Activated T-helper 17 cell treated with anti-CD3 and anti-CD28 coated beads, Interleukin-2, amount 50 U/mL, for 72 hours (primary cell): ENCODE data around the gene TOP1. TPM values are rescaled to one million over a fixed set of nuclear protein-coding genes. Genes with fewer than 3 reads are reported as not detected.

ENCODE experiments used
- ATAC-seq: fragments of 150-1000 bp; cut with Tn5 transposase; replicated peaks from 2 replicates; pipeline ENCODE4 v1.10.0; 2021; ENCODE audit warnings: mild to moderate bottlenecking, moderate library complexity
- H3K27ac Mint-ChIP-seq: one replicate; pipeline ENCODE4 v1.8.0; 2022; ENCODE audit warnings: mixed read lengths
- H3K27me3 Mint-ChIP-seq: one replicate; pipeline ENCODE4 v1.8.0; 2022; ENCODE audit warnings: mixed read lengths
- H3K36me3 Mint-ChIP-seq: one replicate; pipeline ENCODE4 v1.8.0; 2022; ENCODE audit warnings: low read depth, mild to moderate bottlenecking, mixed read lengths
- H3K4me1 Mint-ChIP-seq: one replicate; pipeline ENCODE4 v1.8.0; 2022; ENCODE audit warnings: mixed read lengths
- H3K4me3 Mint-ChIP-seq: one replicate; pipeline ENCODE4 v1.8.0; 2022; ENCODE audit warnings: mild to moderate bottlenecking, mixed read lengths
- H3K9me3 Mint-ChIP-seq: one replicate; pipeline ENCODE4 v1.8.0; 2022; ENCODE audit warnings: mixed read lengths
- total RNA-seq, 2 donors: library from RNA; stranded (reverse); gene quantifications; one replicate each; pipeline ENCODE4 v1.2.3, GENCODE V29; 2022

TOP1 gene
- total RNA-seq, 2 donors from 2014 or later = 62.4 to 82.8 TPM

DNA sequence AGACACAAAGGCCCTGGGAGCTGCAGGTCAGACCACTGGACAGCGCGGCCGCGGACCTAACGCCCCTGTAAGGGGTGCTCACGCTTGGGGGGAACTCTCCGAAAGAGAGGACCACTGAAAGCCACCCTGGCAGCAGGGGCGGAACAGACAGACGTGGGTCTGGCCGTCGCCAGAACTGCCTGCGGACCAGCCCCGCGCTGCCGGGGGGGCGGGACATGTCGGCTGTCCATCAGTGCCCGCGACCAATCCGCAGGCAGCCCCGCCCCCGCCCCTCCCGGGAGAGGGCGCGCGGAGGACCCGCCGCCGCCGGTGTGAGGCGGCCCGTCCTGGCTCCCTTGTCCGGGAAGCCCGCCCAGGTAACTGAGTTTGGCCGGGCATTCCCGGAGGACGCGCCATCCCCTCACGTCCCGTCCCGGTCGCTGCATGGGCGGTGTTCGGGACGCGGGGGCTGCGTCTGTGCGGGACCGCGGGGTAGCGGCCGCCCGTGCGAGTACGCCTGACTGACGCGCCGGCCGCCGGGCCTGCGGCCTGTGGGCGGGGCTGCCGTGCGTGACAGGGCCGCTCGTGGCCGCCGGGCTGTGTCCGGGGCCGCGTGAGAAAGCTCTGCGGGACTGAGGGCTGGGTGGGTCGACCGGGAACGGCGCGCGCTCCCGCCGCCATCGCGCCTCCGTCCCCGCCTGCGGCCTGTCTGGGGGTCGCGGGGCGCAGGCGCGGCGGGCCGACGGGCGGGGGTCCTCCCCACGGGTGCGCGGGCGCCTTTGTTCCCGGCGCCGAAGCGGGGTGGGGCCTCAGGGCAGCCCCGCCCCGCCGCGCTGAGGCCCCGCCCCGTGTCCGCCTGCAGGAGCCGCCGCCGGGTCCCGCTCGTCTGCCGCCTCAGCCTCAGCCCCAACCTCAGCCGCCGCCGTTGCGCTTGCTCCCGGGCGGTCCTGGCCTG, 108.3 kb downstream of the TOP1 start, which contains the start of gene PLCG1:
Gene PLCG1 (plus strand): TSS at position 864 of the 934 bp plus-strand sequence. CDS start 99 bp downstream, outside the sequence.
- Mint-ChIP-seq H3K4me3 (peak within 1 kb of the TSS; percentile 84), H3K27ac (peak within 1 kb of the TSS; percentile 75), H3K36me3 (peaks cover 51% of the 10 kb centered on the region), H3K9me3 (no peaks in the 10 kb centered on the region), H3K27me3 (no peaks in the 10 kb centered on the region), H3K4me1 (peaks cover 35% of the 10 kb centered on the region)
- peak; percentile 66 for ATAC-seq

DNA sequence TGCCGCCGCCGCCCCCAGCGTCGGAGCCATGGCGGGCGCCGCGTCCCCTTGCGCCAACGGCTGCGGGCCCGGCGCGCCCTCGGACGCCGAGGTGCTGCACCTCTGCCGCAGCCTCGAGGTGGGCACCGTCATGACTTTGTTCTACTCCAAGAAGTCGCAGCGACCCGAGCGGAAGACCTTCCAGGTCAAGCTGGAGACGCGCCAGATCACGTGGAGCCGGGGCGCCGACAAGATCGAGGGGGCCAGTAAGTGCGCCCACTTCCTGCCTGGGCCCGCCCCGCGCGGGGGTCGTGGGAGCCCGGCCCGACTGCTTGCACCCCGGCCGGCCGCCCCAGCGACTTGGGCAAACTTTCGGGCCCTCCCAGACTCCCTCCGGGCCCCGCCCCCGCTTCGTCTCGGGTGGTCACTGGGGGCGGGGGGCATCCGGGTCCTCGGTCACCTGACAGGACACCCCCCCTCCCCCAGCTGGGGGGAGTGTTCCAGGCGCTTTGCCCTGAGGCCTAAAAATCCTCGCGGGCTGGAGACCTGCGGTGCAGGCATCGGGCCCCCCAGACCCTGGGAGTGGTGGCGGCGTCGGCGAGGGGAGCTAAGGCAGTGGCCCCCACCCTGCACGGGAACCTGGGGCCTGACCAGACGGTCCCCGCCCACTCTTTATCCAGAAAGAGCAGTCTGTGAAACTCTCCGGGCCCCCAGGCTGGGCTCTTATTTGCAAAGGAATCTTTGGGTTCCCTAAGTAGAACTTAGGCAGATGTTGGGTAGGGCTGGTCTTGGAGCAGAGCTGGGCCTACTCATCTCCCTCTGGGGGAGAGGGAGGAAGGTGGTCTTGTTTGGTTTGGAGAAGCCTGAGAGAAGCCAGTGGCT, 109.2 kb downstream of the TOP1 start:
- Mint-ChIP-seq H3K27ac (peak overlapping the region; percentile 75), H3K9me3 (no peaks in the 10 kb centered on the region), H3K4me1 (peaks cover 42% of the 10 kb centered on the region), H3K27me3 (no peaks in the 10 kb centered on the region), H3K4me3 (peak overlapping the region; percentile 81), H3K36me3 (peaks cover 60% of the 10 kb centered on the region)
- peak; percentile 17 for ATAC-seq

DNA sequence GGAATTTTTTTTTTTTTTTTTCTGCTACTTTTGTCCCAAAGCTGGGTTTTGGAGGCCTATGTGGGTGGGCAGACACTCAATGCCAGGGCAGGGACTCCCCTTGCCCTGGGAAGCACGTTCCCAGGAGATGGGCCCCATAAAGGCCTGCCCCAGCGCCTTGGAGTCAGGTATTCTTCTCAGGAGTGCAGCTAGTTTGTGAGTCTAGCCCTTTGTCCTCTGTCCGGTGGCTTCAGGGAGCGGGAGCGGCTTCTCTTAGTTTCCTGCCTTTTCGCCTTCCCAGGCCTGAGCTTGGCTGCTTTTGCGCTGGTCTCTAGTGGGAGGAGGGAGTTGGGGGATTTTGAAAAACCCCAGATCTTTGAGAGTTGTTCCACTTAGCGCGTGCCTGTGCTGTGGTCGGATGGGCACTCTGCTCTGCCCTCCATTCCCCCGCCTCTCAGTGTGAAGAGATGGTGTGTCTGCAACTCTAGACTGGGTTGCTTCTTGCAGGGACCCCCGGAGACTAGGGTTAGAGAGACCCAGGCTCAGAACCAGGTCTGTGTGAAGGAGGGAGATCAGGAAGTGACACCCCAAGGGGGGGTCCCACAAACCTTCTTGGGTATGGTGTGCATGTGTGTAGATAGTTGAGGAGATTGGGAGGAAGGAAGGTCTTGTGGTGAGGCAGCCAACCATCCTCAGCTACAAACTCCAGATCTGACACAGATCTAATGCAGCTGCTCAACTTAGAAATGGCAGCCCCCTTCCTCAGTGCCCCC, 110.0 kb downstream of the TOP1 start:
- H3K4me1 Mint-ChIP-seq = peaks cover 50% of the 10 kb centered on the region
- peaks cover 68% of the 10 kb centered on the region for H3K36me3 Mint-ChIP-seq
- peak overlapping the region; percentile 81 for H3K4me3 Mint-ChIP-seq
- peak; percentile 4 for ATAC-seq
- H3K9me3 Mint-ChIP-seq = no peaks in the 10 kb centered on the region
- H3K27me3 Mint-ChIP-seq = no peaks in the 10 kb centered on the region
- peak overlapping the region; percentile 75 for H3K27ac Mint-ChIP-seq

DNA sequence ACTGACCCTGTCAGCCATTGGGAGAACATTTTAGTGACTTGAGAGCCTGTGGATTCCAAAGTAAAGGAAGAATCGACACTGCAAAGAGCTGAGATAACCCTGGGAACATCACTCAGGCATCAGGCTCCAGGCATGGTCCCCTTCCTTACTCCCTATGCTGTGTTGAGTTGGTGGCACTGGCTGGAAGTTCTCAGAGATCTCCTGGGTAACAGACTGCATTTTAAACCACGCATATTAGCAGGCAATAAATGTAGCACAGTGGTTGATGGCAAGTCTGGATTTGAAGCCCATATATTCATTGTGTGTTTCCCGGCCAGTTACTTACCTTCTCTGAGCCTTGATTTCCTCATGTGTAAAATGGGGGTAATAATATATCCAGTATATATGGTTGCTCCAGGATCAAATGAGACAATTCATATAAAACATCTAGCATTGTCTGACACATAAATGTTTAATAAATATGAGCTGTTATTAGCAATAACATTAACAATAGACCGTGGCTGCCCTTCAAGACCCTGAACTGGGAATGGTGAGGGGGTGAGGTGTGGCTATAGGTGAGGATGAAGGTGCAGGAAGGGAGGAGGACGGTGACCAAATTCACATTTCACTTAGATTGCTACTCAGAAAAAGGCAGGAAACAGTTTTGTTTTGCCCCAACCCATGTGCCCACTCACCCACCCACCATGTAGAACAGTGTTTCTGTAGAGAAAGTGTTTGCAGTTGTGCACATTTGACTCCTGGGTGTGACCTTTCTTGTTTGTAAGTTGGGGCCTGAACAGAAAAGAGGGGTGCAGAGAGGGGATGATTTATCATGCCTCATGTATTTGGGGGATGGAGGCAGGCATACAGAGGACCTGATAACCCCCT, 110.8 kb downstream of the TOP1 start:
- peak overlapping the region; percentile 81 for H3K4me3 Mint-ChIP-seq
- H3K9me3 Mint-ChIP-seq = no peaks in the 10 kb centered on the region
- ATAC-seq = no peak
- H3K27ac Mint-ChIP-seq = peak overlapping the region; percentile 75
- H3K36me3 Mint-ChIP-seq = peaks cover 76% of the 10 kb centered on the region
- H3K27me3 Mint-ChIP-seq = no peaks in the 10 kb centered on the region
- H3K4me1 Mint-ChIP-seq = peaks cover 57% of the 10 kb centered on the region

DNA sequence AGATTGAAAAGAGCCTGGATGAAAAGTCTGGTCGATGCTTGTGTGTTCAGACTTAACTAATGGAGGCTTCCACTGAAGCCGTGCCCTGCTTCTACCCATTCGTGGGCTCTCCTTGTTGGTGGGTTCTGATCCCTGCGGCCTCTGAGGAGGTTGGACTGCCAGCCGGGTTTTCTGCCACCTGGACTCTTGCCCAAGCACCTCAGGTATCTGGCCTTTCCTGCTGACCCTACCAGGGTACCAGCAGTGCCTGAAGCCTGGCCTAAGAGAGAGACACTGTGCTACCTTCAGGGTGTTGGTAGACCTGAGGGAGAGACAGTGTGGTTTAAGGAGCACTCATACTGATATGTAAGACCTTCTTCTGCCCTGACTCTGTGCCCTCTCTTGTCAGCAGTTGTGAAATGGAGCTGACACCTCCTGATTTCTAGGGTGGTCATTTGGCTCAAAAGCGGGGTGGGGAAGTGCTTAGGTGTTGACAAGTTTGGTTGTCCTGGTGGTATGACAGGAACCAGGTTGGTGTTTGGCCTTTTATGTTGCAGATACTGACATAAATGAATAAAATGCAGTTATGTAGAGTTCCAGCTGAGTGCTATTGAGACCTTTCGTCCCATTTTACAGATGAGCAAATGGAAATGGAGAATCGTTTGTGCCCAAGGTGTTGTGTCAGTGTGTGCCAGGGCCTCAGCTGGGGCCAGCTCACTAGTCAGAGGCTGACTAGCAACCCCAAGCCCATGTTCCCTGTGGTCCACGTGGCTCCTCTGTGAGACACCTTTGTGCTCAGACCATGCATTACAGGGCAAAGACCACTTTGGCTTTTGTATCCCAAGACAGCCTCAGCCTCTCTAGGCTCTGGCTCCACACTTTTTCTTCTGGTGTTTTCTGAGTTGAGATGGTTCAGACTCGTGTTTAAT, 111.9 kb downstream of the TOP1 start:
- peaks cover 87% of the 10 kb centered on the region for H3K36me3 Mint-ChIP-seq
- peaks cover 58% of the 10 kb centered on the region for H3K4me1 Mint-ChIP-seq
- ATAC-seq = peak; percentile 15
- H3K27ac Mint-ChIP-seq = peak overlapping the region; percentile 75
- no peaks in the 10 kb centered on the region for H3K9me3 Mint-ChIP-seq
- H3K27me3 Mint-ChIP-seq = no peaks in the 10 kb centered on the region
- peak overlapping the region; percentile 81 for H3K4me3 Mint-ChIP-seq

DNA sequence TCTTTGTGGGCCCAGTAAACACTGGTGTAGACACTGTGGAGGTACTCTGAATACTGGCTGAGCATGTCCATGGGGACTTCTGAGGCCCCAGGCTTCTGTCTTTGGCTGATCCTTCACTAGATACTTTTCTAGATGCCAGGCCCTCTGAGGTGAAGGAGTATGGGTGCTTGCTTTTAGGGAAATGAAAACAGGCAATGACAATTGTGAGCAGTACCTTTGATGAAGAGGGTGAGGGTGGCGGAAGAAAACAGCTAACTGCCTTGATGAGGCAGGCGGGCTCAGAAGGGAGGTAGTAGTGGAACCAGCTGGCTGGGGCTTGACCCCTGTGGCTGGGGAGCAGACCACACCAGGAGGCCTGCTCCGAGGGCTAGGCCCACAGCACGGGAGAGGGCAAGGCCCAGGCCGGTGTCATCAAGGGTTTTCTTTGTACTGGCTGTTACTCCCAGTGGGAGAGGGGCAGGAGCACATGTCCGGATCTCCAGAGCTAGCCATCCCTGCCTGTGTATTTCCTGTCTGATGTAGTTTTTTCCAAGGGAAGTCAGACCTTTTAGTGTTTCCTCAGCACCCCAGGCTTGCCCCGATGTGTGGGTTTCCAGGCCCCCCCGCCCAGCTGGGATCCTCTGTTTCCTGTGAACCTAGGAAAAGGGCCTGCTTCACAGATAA, 112.7 kb downstream of the TOP1 start:
- no peaks in the 10 kb centered on the region for H3K9me3 Mint-ChIP-seq
- peaks cover 85% of the 10 kb centered on the region for H3K36me3 Mint-ChIP-seq
- ATAC-seq = no peak

DNA sequence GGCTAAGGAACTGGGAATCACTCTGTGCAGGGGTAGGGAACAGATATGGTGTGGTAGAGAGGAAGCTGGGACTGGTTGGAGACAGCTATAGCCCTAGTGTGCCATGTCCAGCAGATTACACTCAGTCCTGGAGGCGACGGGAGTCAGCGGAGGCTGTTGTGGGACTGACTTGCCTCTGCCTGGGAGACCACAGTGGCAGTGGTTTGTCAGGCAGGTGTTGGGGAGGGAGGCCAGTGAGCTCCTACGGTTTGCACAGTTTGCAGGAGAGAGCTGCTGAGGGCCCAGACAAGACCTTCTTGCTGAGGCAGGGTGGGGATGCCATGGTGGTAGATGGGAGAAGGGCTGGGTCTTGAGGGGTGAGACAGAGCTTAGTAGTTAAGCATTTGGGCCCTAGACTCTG, 113.6 kb downstream of the TOP1 start:
- peak overlapping the region; percentile 75 for H3K27ac Mint-ChIP-seq
- no peaks in the 10 kb centered on the region for H3K9me3 Mint-ChIP-seq
- H3K4me3 Mint-ChIP-seq = peak overlapping the region; percentile 81
- peaks cover 91% of the 10 kb centered on the region for H3K36me3 Mint-ChIP-seq
- H3K4me1 Mint-ChIP-seq = peaks cover 64% of the 10 kb centered on the region
- no peak for ATAC-seq
- H3K27me3 Mint-ChIP-seq = no peaks in the 10 kb centered on the region

More for the DNA sequence above, 112.7 kb downstream of the TOP1 start:
- Mint-ChIP-seq H3K27me3 (no peaks in the 10 kb centered on the region), H3K4me1 (peaks cover 56% of the 10 kb centered on the region), H3K4me3 (peak overlapping the region; percentile 81), H3K27ac (peak overlapping the region; percentile 75)

DNA sequence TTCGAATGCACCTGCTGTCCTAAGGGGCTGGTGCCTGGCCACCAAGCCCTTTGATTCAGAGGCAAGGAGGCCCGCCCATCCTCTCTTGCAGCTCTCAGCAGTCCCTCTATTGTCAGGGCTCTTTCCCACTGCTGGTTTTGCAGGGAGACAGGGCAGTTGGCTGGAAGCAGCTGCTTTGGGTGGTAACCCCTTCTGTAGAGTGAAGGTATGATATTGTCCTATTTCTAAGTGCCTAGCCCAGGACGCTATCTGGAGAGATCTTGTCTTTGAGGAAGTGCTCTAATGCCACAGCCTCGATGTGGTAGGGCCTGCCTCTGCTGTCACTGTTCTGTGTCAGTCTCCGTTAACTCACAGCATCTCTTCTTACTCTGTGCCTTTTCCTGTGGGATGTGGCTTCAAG, 114.3 kb downstream of the TOP1 start:
- peaks cover 66% of the 10 kb centered on the region for H3K4me1 Mint-ChIP-seq
- peak; percentile 50 for ATAC-seq
- H3K27me3 Mint-ChIP-seq = no peaks in the 10 kb centered on the region
- H3K27ac Mint-ChIP-seq = peak overlapping the region; percentile 75
- peaks cover 94% of the 10 kb centered on the region for H3K36me3 Mint-ChIP-seq
- peak overlapping the region; percentile 81 for H3K4me3 Mint-ChIP-seq
- no peaks in the 10 kb centered on the region for H3K9me3 Mint-ChIP-seq

DNA sequence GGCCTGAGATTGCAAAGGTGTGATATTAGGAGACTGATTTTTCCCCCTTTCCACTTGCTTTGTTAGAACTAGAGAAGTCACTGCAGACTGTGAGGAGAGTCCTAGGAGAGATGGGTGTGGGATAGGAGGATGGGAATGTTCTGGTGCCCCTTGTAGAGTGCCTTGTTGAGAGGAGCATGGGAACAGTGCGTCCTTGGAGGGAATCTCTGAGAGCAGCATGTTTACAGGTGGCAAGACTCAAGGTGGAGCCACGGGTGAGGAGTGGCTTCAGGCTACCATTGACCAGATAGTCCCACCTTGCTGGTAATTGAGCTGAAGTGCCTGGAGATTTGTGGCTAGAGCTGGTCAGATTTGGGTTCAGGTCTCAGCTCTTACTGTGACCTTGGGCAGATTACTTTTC, 114.7 kb downstream of the TOP1 start:
- Mint-ChIP-seq H3K27me3 (no peaks in the 10 kb centered on the region), H3K36me3 (peaks cover 94% of the 10 kb centered on the region), H3K4me1 (peaks cover 70% of the 10 kb centered on the region), H3K27ac (peak overlapping the region; percentile 75), H3K9me3 (no peaks in the 10 kb centered on the region), H3K4me3 (peak overlapping the region; percentile 81)
- ATAC-seq = no peak

DNA sequence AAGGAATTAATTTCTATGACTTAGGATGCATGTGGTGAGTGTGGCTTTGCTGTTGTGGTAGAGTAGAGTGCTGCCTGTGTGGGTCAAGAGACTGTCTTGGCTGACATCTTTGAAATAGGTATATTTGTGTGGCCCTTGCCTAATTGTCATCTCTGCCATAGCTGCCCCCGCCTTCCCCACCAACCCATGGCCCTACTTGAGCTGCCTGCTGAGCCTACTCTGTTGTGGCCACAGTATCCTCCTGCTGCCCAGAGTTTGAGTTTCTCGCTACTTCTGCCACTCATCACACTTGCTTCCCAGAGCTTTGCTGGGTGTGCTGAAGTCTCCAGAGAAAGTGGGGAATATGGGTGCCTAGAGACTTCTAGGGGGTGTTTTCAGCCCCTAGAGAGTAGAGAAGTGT, 116.7 kb downstream of the TOP1 start:
- Mint-ChIP-seq H3K4me3 (peak overlapping the region; percentile 81), H3K27ac (peak overlapping the region; percentile 75)

DNA sequence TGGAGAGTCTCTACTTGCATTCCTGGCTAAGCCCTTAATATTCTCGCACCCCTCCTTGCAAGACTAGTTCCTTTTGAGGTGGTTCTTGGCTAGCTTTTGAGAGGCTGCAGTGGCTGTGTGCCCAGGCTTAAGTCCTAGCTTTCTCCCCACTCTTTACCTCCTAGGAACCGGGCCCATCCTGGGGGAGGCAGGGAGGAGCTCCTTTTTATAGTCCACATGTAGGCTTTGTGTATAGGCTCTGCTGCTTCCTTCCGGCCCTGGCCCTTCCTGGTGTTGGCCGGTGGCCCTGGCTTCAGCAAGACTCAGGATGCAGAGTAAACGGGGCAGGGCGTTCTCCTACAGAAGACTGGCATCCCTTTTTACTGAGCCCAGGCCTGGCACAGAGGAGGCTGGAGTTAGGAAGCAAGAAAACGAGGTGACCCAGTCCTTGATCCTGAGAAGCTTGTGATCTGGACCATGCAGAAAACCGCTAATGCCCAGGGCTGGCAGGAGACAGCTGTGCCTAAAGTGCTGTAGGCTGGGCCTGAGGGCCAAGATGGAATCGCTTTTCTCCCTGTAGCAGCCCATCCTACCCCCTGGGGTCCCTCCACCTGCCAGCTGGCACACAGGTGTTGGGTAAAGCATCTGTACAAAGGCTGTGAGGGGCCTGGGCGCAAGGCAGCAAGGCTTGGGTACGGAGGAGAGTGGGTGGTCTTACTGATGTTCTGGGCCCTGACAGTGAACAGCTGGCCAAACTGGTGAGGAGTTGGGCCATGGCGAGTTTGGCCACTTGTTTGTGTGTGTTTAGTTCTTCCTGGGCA, 117.4 kb downstream of the TOP1 start:
- Mint-ChIP-seq H3K9me3 (no peaks in the 10 kb centered on the region), H3K36me3 (peaks cover 84% of the 10 kb centered on the region)

More for the DNA sequence above, 116.7 kb downstream of the TOP1 start:
- Mint-ChIP-seq H3K9me3 (no peaks in the 10 kb centered on the region), H3K36me3 (peaks cover 85% of the 10 kb centered on the region), H3K27me3 (no peaks in the 10 kb centered on the region), H3K4me1 (peaks cover 83% of the 10 kb centered on the region)
- no peak for ATAC-seq

More for the DNA sequence above, 117.4 kb downstream of the TOP1 start:
- peaks cover 83% of the 10 kb centered on the region for H3K4me1 Mint-ChIP-seq
- ATAC-seq = no peak
- H3K27me3 Mint-ChIP-seq = no peaks in the 10 kb centered on the region
- peak overlapping the region; percentile 81 for H3K4me3 Mint-ChIP-seq
- peak overlapping the region; percentile 75 for H3K27ac Mint-ChIP-seq
